IPS-18a (cell line): Measurements from ENCODE around the gene VEGFC.

Source experiments
- H3K27ac ChIP-seq: one replicate; pipeline ENCODE4 v1.5.1; 2013; ENCODE audit warnings: low read length
- H3K27me3 ChIP-seq: one replicate; pipeline ENCODE4 v1.6.1; 2013; ENCODE audit warnings: mild to moderate bottlenecking, low read length; ENCODE audit not compliant: control insufficient read depth, insufficient read depth
- H3K36me3 ChIP-seq: one replicate; pipeline ENCODE4 v1.6.1; 2013; ENCODE audit warnings: low read depth, low read length; ENCODE audit not compliant: control insufficient read depth
- H3K4me1 ChIP-seq: one replicate; pipeline ENCODE4 v1.6.1; 2013; ENCODE audit warnings: low read depth, low read length; ENCODE audit not compliant: control insufficient read depth
- H3K4me3 ChIP-seq: one replicate; pipeline ENCODE4 v1.5.1; 2013; ENCODE audit warnings: low read length
- H3K9ac ChIP-seq: one replicate; pipeline ENCODE4 v1.6.1; 2013; ENCODE audit warnings: mild to moderate bottlenecking, low read length, moderate library complexity
- H3K9me3 ChIP-seq: one replicate; pipeline ENCODE4 v1.6.1; 2013; ENCODE audit warnings: low read depth, low read length; ENCODE audit not compliant: control insufficient read depth

VEGFC gene

DNA sequence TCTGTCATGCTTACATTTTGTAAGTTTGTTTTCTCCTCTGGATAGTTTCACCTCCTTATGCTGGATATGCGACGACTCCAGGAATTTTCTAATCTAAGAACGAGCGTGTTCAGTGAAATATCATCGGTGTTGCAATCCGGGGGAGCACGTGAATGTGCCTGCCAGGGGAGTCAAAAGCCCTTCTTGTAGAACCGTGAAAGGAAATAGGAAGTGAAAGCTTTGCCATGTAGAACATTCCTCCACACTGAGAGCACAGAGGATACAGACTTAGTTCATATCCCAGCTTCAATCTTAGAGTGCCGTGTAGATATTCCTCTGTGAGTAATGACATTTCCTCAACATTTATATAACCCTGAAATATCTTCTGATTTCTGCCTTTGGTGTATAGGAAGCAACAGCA is 121.2 kb downstream of the VEGFC start:
- Histone ChIP-seq H3K4me3 (no peak overlapping the region), H3K27me3 (no peaks in the 10 kb centered on the region), H3K36me3 (no peaks in the 10 kb centered on the region), H3K27ac (no peak overlapping the region), H3K4me1 (peaks cover 4% of the 10 kb centered on the region), H3K9ac (no peak overlapping the region), H3K9me3 (no peaks in the 10 kb centered on the region)

DNA sequence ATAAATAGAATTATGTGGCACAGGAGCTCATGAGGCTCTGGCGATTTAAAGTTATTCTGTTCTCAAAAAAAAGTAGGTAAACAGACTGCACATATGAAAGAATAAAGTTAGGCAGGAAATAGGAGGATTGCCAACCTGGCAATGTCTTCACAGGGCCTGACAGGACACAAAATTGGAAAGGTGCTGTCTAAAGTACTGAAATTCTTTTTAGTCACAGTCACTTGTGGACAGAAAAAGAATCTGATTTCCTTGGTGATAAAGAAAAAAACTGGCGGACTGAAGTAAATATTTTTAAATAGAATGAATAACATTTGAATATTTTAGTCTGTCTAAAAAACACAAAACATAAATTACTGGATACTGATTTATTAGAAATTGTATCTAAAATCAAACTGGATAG is 124.4 kb downstream of the VEGFC start:
- Histone ChIP-seq H3K4me3 (no peak overlapping the region), H3K36me3 (no peaks in the 10 kb centered on the region), H3K9ac (no peak overlapping the region), H3K4me1 (no peaks in the 10 kb centered on the region), H3K9me3 (no peaks in the 10 kb centered on the region), H3K27me3 (no peaks in the 10 kb centered on the region), H3K27ac (no peak overlapping the region)

- no peak overlapping the region for H3K9ac ChIP-seq
- H3K9me3 ChIP-seq = no peaks in the 10 kb centered on the region
- H3K27me3 ChIP-seq = no peaks in the 10 kb centered on the region
- H3K4me1 ChIP-seq = no peaks in the 10 kb centered on the region
- H3K27ac ChIP-seq = no peak overlapping the region
- H3K36me3 ChIP-seq = no peaks in the 10 kb centered on the region
- no peak overlapping the region for H3K4me3 ChIP-seq
Measured at GRCh38 chr4:176664964-176665363, 127.8 kb downstream of the VEGFC start.

DNA sequence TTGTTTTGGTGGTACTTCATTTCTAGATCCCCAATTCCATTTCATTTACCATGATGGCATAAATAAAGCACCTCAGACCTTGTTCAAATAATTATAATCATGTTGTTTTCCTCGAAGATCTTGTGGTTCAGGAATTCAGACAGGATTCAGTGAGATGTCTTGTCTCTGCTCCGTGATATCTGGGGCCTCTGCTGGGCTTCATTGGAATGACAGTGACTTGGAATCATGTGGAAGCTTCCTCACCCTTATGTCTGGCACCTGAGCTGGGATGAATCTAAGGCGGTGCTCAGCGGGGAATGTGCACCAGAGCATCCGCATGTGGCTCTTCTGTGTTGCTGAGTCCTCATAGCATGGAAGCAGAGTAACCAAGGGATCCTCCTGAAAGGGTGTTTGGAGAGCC is 132.2 kb downstream of the VEGFC start:
- H3K36me3 ChIP-seq = no peaks in the 10 kb centered on the region
- no peak overlapping the region for H3K9ac ChIP-seq
- H3K4me1 ChIP-seq = no peaks in the 10 kb centered on the region
- no peaks in the 10 kb centered on the region for H3K27me3 ChIP-seq
- H3K27ac ChIP-seq = no peak overlapping the region
- no peak overlapping the region for H3K4me3 ChIP-seq
- no peaks in the 10 kb centered on the region for H3K9me3 ChIP-seq

DNA sequence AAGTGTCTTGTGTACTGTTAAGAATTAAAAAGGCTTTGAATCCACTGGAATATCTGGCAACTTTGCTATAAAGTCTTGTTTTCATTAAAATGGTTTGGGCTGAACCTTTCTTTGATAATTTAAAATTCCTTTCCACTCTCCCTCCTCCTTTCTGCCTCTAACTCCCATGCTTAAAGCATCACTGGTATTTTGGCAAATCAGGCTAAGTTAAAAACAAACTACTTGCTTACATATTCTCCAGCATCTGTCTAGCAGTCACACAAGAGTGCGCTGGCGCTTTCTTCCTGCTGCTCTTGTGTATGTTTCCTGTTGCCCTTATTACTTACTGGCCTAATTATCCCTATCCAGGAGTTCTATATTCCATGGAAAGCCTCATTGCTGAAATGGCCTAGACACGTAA is 136.6 kb downstream of the VEGFC start:
- no peaks in the 10 kb centered on the region for H3K27me3 ChIP-seq
- no peak overlapping the region for H3K4me3 ChIP-seq
- H3K27ac ChIP-seq = no peak overlapping the region
- H3K9ac ChIP-seq = no peak overlapping the region
- H3K4me1 ChIP-seq = no peaks in the 10 kb centered on the region
- H3K36me3 ChIP-seq = no peaks in the 10 kb centered on the region
- H3K9me3 ChIP-seq = no peaks in the 10 kb centered on the region

DNA sequence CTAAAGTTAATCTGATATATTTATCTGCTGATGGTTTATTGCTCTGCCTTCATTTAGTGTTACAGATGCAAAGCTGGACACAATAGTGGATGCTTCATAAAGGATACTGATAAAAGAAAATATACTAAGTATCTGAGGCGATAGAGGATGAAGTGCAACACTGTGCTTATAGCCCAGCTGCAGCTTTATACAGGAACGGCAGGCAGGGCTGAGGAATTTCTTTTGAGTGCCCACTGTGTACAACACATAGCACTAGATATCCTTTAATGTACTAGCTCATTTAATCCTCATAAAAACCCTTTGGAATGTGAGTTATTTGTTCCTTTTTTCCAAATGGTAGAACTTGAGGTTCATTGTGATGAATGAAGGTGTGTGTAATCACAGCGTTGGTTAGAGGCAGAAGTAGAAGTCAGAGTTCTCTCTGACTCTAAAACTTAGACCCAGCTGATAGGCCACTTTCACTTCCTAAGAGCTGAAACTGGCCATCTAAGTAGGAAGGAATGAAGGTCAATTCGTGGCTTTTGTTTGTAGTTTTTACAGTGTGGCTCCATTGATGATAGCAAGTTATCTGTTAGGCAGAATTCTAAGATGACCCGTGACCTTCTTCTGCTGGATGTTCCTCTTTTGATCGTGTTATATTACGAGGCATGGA is 138.0 kb downstream of the VEGFC start:
- H3K27ac ChIP-seq = no peak overlapping the region

DNA sequence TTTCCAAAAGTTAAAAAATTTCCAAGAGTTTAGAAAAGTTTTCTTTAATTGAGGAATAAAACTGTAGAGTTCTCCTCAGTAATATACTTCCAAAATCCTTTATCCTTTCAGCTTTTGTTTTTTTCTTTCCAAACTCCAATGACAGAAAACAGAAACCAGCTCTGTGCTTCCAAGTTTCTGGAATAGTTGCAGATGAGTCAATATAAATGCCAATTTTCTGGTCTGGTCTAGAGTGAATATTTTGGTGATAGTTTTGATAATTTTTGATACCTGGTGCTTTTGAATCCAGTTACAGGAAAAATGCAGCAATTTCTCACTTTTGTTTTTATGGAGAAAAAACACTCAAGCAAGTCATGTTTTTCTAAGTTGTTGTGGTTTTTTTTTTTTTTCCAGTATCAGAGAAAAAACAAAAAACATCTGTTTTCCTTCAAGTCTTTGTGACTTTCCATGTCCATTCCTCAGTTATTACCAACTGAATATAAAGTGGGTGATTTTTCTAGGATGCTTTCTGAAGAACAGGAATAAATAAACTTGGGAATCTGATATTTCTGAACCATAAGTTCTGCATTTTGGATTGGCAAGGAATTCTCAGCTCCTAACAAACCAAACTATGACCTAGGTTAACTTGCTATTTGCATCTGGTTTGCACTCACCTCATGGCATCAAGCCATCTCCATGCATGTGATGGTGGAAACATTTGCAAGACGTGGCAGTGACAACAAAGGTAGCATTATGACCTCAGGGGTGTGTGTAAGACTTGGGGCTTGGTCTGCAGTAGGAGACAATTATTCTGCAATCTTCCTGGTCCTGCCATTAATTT is 139.1 kb downstream of the VEGFC start:
- Histone ChIP-seq H3K27ac (no peak overlapping the region), H3K36me3 (no peaks in the 10 kb centered on the region), H3K4me1 (no peaks in the 10 kb centered on the region)

More for the DNA sequence above, 138.0 kb downstream of the VEGFC start:
- H3K4me3 ChIP-seq = no peak overlapping the region
- no peaks in the 10 kb centered on the region for H3K27me3 ChIP-seq
- H3K36me3 ChIP-seq = no peaks in the 10 kb centered on the region
- H3K9ac ChIP-seq = no peak overlapping the region
- no peaks in the 10 kb centered on the region for H3K9me3 ChIP-seq
- no peaks in the 10 kb centered on the region for H3K4me1 ChIP-seq

GRCh38 chr4:176646311-176646710 is 146.4 kb downstream of the VEGFC start:
- Histone ChIP-seq H3K9ac (no peak overlapping the region), H3K4me3 (no peak overlapping the region), H3K27me3 (no peaks in the 10 kb centered on the region), H3K36me3 (no peaks in the 10 kb centered on the region), H3K9me3 (no peaks in the 10 kb centered on the region), H3K27ac (no peak overlapping the region), H3K4me1 (no peaks in the 10 kb centered on the region)

More for the DNA sequence above, 139.1 kb downstream of the VEGFC start:
- H3K9ac ChIP-seq = no peak overlapping the region
- no peaks in the 10 kb centered on the region for H3K9me3 ChIP-seq
- H3K27me3 ChIP-seq = no peaks in the 10 kb centered on the region
- no peak overlapping the region for H3K4me3 ChIP-seq

GRCh38 chr4:176645246-176645960 is 147.3 kb downstream of the VEGFC start:
- Histone ChIP-seq H3K9ac (no peak overlapping the region), H3K27ac (no peak overlapping the region), H3K36me3 (no peaks in the 10 kb centered on the region), H3K9me3 (no peaks in the 10 kb centered on the region), H3K4me3 (no peak overlapping the region), H3K4me1 (no peaks in the 10 kb centered on the region), H3K27me3 (no peaks in the 10 kb centered on the region)

DNA sequence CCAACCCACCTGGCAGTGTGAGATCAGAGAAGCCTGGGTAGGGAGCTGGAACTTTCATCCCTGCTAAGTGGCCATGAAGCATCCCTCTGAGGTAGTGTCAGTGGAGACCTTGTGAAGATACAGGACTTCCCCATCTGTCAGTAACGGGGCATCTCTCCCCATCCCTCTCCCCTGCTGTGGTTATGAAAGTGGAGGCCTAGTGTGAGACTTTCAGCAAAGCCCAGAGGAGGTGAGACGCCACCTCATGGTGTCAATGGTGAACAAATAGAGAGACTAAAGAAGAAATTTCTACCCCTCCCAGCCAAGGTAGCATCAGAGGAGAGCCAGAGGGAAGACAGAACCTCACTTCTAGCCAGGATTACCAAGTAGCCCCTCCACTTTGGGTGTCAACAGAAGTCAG is 150.2 kb downstream of the VEGFC start:
- H3K36me3 ChIP-seq = no peaks in the 10 kb centered on the region
- no peak overlapping the region for H3K4me3 ChIP-seq
- no peak overlapping the region for H3K9ac ChIP-seq
- H3K4me1 ChIP-seq = no peaks in the 10 kb centered on the region
- H3K27ac ChIP-seq = no peak overlapping the region
- no peaks in the 10 kb centered on the region for H3K9me3 ChIP-seq
- H3K27me3 ChIP-seq = no peaks in the 10 kb centered on the region

DNA sequence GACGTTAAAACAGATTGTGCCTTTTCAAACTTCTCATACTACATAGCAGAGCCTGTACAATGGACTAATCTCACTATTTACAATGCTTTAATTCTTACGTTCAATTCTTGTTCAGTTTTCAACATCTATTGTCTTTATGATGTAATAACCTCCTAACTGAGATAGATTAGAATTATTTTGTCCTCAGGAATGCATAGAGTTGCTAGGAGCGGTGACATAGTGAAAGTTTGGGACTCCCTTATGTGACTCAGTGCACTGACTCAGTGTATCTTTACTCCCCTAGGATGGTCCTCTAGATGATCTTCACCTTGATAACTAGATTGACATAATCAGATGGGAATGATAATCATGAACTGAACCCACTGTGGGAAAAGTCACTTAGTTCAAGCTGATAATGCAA is 151.5 kb downstream of the VEGFC start:
- Histone ChIP-seq H3K4me1 (no peaks in the 10 kb centered on the region), H3K36me3 (no peaks in the 10 kb centered on the region), H3K9ac (no peak overlapping the region), H3K27ac (no peak overlapping the region), H3K27me3 (no peaks in the 10 kb centered on the region), H3K4me3 (no peak overlapping the region), H3K9me3 (no peaks in the 10 kb centered on the region)
